ENCODE data around the gene GJC2.

The GJC2 gene

GRCh38 chr1:228104526-228105269, 45.0 kb upstream of the GJC2 start:
- DNase-seq (ENCODE audit: low spot score): no peak
- Histone ChIP-seq H3K27ac (no peak overlapping the region), H3K4me3 (no peak overlapping the region)
- TF ChIP-seq CTCF (IDR thresholded peaks at IDR 0.05): no peak

DNA sequence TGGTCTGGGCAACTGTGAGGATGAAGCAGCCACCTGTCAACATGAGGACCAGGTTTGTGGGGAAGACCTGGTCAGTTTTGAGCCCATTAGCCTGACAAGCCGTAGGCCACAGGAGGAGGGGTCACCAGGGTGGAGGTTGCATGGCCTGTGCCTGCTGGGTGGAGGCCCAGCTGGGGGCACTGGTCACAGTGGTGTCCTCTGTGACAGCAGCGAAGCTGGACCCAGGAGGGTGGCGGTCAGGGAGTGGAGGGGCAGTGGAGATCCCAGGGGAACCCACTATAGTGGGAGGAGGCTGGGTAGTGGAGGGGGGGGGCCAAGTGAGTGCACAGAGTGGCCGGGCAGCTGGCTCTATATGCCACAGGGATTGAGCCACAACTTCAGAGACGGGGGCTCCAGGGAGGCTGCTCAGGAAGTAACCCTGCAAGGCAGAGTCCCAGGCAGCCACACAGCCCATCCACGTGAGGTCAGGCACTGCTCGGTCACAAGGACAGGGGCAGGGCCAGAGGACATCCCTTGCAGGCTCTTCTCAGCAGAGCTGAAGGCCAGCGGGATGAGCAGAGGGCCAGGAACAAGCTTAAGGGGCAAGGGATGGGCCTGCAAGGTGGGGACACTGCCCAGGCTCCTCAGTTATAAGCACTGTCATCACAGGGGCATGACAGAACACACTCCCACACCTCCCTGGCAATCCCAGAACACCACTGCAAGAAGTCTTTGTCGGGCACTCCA, 44.3 kb upstream of the GJC2 start:
- no peak for TF ChIP-seq CTCF (IDR thresholded peaks at IDR 0.05)
- H3K27ac ChIP-seq: no peak overlapping the region
- DNase-seq (ENCODE audit: low spot score): no peak
- no peak overlapping the region for H3K4me3 ChIP-seq

- no peak overlapping the region for H3K27ac ChIP-seq
- no peak for TF ChIP-seq CTCF (IDR thresholded peaks at IDR 0.05)
- DNase-seq (ENCODE audit: low spot score): no peak
- no peak overlapping the region for H3K4me3 ChIP-seq
Observed at GRCh38 chr1:228105996-228106799, 43.5 kb upstream of the GJC2 start.

- no peak for DNase-seq (ENCODE audit: low spot score)
- no peak for TF ChIP-seq CTCF (IDR thresholded peaks at IDR 0.05)
- no peak overlapping the region for H3K27ac ChIP-seq
- H3K4me3 ChIP-seq: no peak overlapping the region
Observed at GRCh38 chr1:228106800-228107054, 43.0 kb upstream of the GJC2 start.

DNA sequence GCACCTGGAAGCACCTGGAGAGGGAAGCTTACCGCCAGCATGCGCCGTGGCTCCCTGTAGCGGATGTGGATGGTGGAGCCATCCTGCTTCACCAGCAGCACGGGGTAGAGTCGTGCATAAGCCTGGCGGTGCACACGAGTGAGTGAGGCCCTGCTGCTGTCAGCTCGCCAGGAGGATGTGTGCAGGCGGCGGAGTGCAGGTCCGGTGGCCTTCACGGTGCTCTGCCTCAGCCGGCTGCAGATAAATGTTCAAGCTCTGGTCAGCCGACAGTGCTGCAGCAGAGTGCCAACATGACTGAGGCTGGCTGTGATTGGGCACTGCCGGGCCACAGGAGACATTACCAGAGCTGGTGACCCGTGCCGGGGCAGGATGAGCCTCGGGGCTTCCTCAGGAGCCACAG, 42.1 kb upstream of the GJC2 start:
- no peak for TF ChIP-seq CTCF (IDR thresholded peaks at IDR 0.05)
- Histone ChIP-seq H3K27ac (no peak overlapping the region), H3K4me3 (no peak overlapping the region)
- no peak for DNase-seq (ENCODE audit: low spot score)

GRCh38 chr1:228108055-228108690, 41.6 kb upstream of the GJC2 start:
- TF ChIP-seq CTCF (IDR thresholded peaks at IDR 0.05): no peak
- H3K27ac ChIP-seq: peak overlapping the region; percentile 93 to 96
- peak overlapping the region; percentile 92 for H3K4me3 ChIP-seq
- no peak for DNase-seq (ENCODE audit: low spot score)
